ENCODE results near the gene NACC2. TPM values are rescaled to one million over a fixed set of nuclear protein-coding genes. Genes with fewer than 3 reads are reported as not detected.

NACC2 gene
- total RNA-seq, 1 donor from 2014 or later, result 34.0 TPM

DNA sequence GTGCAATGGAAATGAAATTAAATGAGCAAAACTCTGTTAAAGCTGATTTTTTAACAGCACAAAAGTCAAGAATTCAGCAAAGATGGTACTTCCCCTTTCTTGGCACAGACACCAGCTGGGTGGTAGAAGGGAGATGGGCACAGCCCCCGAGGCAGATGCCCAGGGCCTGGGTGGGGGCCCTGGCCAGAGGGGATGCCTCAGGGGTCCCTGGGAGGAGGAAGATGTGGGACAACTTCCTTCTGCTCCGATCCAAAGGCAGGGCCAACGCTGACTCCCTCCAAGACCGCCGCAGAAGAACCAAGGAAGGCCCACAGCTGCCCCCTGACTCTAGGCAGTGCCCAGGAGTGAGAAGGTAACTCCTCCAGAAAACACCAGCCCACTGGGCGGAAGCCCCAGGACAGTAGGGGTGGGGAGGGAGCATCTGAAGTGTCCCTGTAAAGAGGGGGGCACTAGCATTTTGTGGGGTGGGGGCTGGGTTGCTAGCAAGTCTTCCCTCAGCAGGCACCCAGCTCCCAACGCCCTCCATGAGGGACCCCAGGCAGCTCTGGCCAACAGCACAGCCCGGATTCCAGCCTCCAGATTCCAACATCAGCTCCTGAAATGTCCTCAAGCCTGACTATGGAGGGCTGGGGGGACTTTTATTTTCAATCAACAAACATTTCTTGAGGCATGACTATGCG is 4.9 kb downstream of the NACC2 start:
- H3K4me2 ChIP-seq (ENCODE audit: low read length), result peak overlapping the region; percentile 19
- peaks cover 20% of the 10 kb centered on the region for H3K4me1 Mint-ChIP-seq (ENCODE audit: low read depth, unreplicated experiment)
- peaks cover 92% of the 10 kb centered on the region for H3K79me2 ChIP-seq (ENCODE audit: insufficient read depth, low read length)
- H3K9me3 Mint-ChIP-seq (ENCODE audit: unreplicated experiment), result no peaks in the 10 kb centered on the region
- DNase-seq (ENCODE audit: low read depth) (no peak), FAIRE-seq (no peak)
- no peaks in the 10 kb centered on the region for H3K36me3 ChIP-seq (ENCODE audit: insufficient read depth, low read length)
- no peak overlapping the region for H3K4me3 ChIP-seq (ENCODE audit: insufficient read depth, low read depth, low read length)
- no peak overlapping the region for H3K4me3 Mint-ChIP-seq (ENCODE audit: unreplicated experiment)
- no peak overlapping the region for H3K27ac ChIP-seq (ENCODE audit: low read depth, low read length)
- peaks cover 3% of the 10 kb centered on the region for H3K36me3 Mint-ChIP-seq (ENCODE audit: low read depth, unreplicated experiment)
- H3K27me3 ChIP-seq (ENCODE audit: insufficient read depth, low read length), result no peaks in the 10 kb centered on the region
- peaks cover 88% of the 10 kb centered on the region for H4K20me1 ChIP-seq (ENCODE audit: insufficient read depth, low read length)
- TF ChIP-seq, protein P1, sequence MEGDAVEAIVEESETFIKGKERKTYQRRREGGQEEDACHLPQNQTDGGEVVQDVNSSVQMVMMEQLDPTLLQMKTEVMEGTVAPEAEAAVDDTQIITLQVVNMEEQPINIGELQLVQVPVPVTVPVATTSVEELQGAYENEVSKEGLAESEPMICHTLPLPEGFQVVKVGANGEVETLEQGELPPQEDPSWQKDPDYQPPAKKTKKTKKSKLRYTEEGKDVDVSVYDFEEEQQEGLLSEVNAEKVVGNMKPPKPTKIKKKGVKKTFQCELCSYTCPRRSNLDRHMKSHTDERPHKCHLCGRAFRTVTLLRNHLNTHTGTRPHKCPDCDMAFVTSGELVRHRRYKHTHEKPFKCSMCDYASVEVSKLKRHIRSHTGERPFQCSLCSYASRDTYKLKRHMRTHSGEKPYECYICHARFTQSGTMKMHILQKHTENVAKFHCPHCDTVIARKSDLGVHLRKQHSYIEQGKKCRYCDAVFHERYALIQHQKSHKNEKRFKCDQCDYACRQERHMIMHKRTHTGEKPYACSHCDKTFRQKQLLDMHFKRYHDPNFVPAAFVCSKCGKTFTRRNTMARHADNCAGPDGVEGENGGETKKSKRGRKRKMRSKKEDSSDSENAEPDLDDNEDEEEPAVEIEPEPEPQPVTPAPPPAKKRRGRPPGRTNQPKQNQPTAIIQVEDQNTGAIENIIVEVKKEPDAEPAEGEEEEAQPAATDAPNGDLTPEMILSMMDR (IDR thresholded peaks at IDR 0.05; ENCODE audit: insufficient read depth, low read depth, low read length), result no peak
- no peak for TF ChIP-seq EZH2 (IDR thresholded peaks at IDR 0.05; ENCODE audit: insufficient read depth, low read length)
- peak overlapping the region; percentile 44 for H3K9ac ChIP-seq (ENCODE audit: low read length)
- H2AFZ ChIP-seq (ENCODE audit: low read depth, low read length), result no peak overlapping the region
- no peak overlapping the region for H3K27ac Mint-ChIP-seq (ENCODE audit: unreplicated experiment)
- no peaks in the 10 kb centered on the region for H3K27me3 Mint-ChIP-seq (ENCODE audit: low read depth, unreplicated experiment)
- H3K9me3 ChIP-seq (ENCODE audit: insufficient read depth, low read depth, low read length), result no peaks in the 10 kb centered on the region
- H3K4me1 ChIP-seq (ENCODE audit: insufficient read depth, low read length), result peaks cover 30% of the 10 kb centered on the region

DNA sequence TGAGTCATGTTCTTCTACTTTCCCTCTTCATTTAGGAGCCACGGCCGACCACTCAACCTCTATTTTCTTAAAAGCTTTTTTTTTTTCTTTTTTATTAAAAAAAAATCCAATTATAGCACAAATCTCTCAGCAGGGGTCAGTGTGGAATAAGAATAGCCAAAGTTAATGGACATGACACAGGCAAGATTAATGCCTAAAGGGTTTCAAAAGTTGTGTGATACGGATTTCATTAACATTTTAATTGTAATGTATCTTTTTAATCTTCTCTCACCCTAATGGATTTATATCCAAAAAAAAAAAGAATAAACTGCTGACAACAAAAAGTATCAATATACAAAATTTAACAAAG is 5.4 kb downstream of the NACC2 start:
- Histone ChIP-seq H3K4me2 (ENCODE audit: low read length) (no peak overlapping the region), H3K4me3 (ENCODE audit: insufficient read depth, low read depth, low read length) (no peak overlapping the region), H3K9ac (ENCODE audit: low read length) (no peak overlapping the region), H3K79me2 (ENCODE audit: insufficient read depth, low read length) (peaks cover 95% of the 10 kb centered on the region), H3K9me3 (ENCODE audit: insufficient read depth, low read depth, low read length) (no peaks in the 10 kb centered on the region), H3K27me3 (ENCODE audit: insufficient read depth, low read length) (no peaks in the 10 kb centered on the region), H4K20me1 (ENCODE audit: insufficient read depth, low read length) (peaks cover 90% of the 10 kb centered on the region), H3K36me3 (ENCODE audit: insufficient read depth, low read length) (no peaks in the 10 kb centered on the region), H3K4me1 (ENCODE audit: insufficient read depth, low read length) (peaks cover 30% of the 10 kb centered on the region), H3K27ac (ENCODE audit: low read depth, low read length) (no peak overlapping the region), H2AFZ (ENCODE audit: low read depth, low read length) (no peak overlapping the region)
- DNase-seq (ENCODE audit: low read depth), result no peak
- no peaks in the 10 kb centered on the region for H3K27me3 Mint-ChIP-seq (ENCODE audit: low read depth, unreplicated experiment)
- H3K4me1 Mint-ChIP-seq (ENCODE audit: low read depth, unreplicated experiment), result peaks cover 20% of the 10 kb centered on the region
- H3K4me3 Mint-ChIP-seq (ENCODE audit: unreplicated experiment), result no peak overlapping the region
- no peaks in the 10 kb centered on the region for H3K9me3 Mint-ChIP-seq (ENCODE audit: unreplicated experiment)
- H3K36me3 Mint-ChIP-seq (ENCODE audit: low read depth, unreplicated experiment), result peaks cover 3% of the 10 kb centered on the region
- TF ChIP-seq, protein P1 (IDR thresholded peaks at IDR 0.05; ENCODE audit: insufficient read depth, low read depth, low read length), result peak; percentile 40
- TF ChIP-seq EZH2 (IDR thresholded peaks at IDR 0.05; ENCODE audit: insufficient read depth, low read length), result no peak
- no peak for FAIRE-seq
- H3K27ac Mint-ChIP-seq (ENCODE audit: unreplicated experiment), result no peak overlapping the region

DNA sequence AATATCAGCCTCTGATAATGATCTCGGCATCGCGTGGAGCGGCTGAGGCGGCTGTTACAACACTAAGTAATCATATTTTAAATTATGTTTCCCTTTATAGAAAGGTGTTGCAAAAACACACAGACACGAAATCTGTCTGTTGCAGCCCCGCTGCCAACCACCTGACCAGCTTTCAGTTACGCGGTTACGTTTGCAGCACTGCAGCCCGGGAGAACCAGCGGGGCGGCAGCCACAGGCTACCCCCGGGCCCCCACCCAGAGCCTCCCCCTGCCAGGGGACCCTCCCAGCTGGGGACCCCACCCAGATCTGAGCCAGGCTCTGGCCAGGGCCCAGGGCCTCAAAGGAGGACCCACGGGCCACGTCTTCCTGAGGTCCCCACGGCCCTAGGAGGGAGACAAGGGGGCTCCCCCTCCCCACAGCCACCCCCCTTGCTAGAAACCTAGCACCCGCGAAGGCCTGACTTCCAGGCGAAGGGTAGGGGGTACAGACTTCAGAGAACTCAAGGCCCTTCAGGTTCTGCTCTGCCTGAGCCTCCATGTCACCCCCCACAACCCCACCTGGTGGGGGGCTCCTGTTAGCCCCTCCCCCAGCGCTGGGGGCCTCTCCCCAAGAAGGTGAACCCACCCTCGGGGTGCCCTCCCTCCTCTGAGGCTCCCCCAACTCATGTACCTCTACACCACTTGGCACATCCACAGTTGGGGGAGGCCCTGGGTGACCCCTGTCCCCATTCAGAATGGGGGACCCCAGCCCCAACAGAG is 6.0 kb downstream of the NACC2 start:
- Mint-ChIP-seq H3K9me3 (ENCODE audit: unreplicated experiment) (no peaks in the 10 kb centered on the region), H3K36me3 (ENCODE audit: low read depth, unreplicated experiment) (peaks cover 3% of the 10 kb centered on the region)

More for the DNA sequence above, 6.0 kb downstream of the NACC2 start:
- Mint-ChIP-seq H3K27me3 (ENCODE audit: low read depth, unreplicated experiment) (no peaks in the 10 kb centered on the region), H3K27ac (ENCODE audit: unreplicated experiment) (no peak overlapping the region), H3K4me3 (ENCODE audit: unreplicated experiment) (no peak overlapping the region), H3K4me1 (ENCODE audit: low read depth, unreplicated experiment) (peaks cover 20% of the 10 kb centered on the region)
- no peak overlapping the region for H3K27ac ChIP-seq (ENCODE audit: low read depth, low read length)
- no peak overlapping the region for H3K4me3 ChIP-seq (ENCODE audit: insufficient read depth, low read depth, low read length)
- no peak for TF ChIP-seq EZH2 (IDR thresholded peaks at IDR 0.05; ENCODE audit: insufficient read depth, low read length)
- TF ChIP-seq, protein P1 (IDR thresholded peaks at IDR 0.05; ENCODE audit: insufficient read depth, low read depth, low read length), result no peak
- H3K9me3 ChIP-seq (ENCODE audit: insufficient read depth, low read depth, low read length), result no peaks in the 10 kb centered on the region
- H3K4me1 ChIP-seq (ENCODE audit: insufficient read depth, low read length), result peaks cover 27% of the 10 kb centered on the region
- no peak overlapping the region for H2AFZ ChIP-seq (ENCODE audit: low read depth, low read length)
- no peaks in the 10 kb centered on the region for H3K27me3 ChIP-seq (ENCODE audit: insufficient read depth, low read length)
- FAIRE-seq (no peak), DNase-seq (ENCODE audit: low read depth) (no peak)
- peaks cover 96% of the 10 kb centered on the region for H3K79me2 ChIP-seq (ENCODE audit: insufficient read depth, low read length)
- H4K20me1 ChIP-seq (ENCODE audit: insufficient read depth, low read length), result peaks cover 93% of the 10 kb centered on the region
- H3K4me2 ChIP-seq (ENCODE audit: low read length), result no peak overlapping the region
- H3K9ac ChIP-seq (ENCODE audit: low read length), result no peak overlapping the region
- no peaks in the 10 kb centered on the region for H3K36me3 ChIP-seq (ENCODE audit: insufficient read depth, low read length)

Measured in astrocyte (in vitro differentiated cells and primary cell).